ENCODE results near the gene GPC3.

Gene GPC3

DNA sequence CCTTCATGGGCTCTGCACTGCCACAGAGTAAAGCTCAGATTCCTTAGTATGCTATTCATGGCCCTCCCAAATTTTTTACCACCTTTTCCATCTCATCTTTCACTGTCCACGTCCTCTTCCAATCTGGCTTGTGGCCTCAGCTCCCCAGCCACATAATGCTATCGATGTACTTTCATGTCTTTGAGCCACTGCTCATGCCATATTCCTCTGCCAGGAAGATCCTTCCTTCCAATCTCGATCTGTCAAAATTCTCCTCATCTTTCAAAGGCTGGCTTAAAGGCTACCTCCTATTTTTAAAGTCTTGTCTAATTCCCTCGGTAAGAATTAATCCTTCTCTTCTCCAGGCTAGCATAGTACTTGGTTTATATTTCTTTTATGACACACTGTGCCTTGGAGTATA lies 336.8 kb downstream of the GPC3 start:
- no peak overlapping the region for H3K4me3 ChIP-seq (ENCODE audit: low read depth, low read length)
- in situ Hi-C loops (cut with HindIII; ENCODE audit: low sequenced_read_pairs): no loop called here
- DNase-seq (ENCODE audit: low read depth, low spot score): no peak
- TF ChIP-seq, protein P1, sequence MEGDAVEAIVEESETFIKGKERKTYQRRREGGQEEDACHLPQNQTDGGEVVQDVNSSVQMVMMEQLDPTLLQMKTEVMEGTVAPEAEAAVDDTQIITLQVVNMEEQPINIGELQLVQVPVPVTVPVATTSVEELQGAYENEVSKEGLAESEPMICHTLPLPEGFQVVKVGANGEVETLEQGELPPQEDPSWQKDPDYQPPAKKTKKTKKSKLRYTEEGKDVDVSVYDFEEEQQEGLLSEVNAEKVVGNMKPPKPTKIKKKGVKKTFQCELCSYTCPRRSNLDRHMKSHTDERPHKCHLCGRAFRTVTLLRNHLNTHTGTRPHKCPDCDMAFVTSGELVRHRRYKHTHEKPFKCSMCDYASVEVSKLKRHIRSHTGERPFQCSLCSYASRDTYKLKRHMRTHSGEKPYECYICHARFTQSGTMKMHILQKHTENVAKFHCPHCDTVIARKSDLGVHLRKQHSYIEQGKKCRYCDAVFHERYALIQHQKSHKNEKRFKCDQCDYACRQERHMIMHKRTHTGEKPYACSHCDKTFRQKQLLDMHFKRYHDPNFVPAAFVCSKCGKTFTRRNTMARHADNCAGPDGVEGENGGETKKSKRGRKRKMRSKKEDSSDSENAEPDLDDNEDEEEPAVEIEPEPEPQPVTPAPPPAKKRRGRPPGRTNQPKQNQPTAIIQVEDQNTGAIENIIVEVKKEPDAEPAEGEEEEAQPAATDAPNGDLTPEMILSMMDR (IDR thresholded peaks at IDR 0.05; ENCODE audit: low read depth, low read length): no peak

- TF ChIP-seq, protein P1 (IDR thresholded peaks at IDR 0.05; ENCODE audit: low read depth, low read length): no peak
- DNase-seq (ENCODE audit: low read depth, low spot score): no peak
- in situ Hi-C loops (cut with HindIII; ENCODE audit: low sequenced_read_pairs): no loop called here
- H3K4me3 ChIP-seq (ENCODE audit: low read depth, low read length): no peak overlapping the region
These were observed 338.7 kb downstream of the GPC3 start for GRCh38 chrX:133646719-133647116.

GRCh38 chrX:133645977-133646718 lies 339.2 kb downstream of the GPC3 start:
- in situ Hi-C loops (cut with HindIII; ENCODE audit: low sequenced_read_pairs): no loop called here
- DNase-seq (ENCODE audit: low read depth, low spot score): peak; percentile 54
- no peak overlapping the region for H3K4me3 ChIP-seq (ENCODE audit: low read depth, low read length)
- TF ChIP-seq, protein P1 (IDR thresholded peaks at IDR 0.05; ENCODE audit: low read depth, low read length): no peak

DNA sequence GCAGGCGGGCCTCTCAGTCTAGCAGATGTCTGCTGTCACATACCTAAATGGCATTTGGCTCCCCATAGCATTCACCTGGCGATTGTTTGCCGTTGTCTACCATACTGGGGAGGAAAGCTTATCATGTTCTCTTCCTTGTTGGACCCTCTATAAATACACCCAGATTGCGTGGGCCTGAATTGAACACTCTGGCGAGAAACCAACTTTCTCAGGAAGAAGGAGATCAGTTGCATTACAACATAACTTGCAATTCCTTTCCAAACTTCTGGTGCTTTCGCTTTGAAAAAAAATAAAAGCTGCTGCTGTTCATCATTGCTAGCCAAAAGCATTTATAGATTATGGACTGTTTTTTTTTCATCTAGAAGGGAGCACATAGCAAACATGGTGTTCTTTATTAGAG lies 340.1 kb downstream of the GPC3 start:
- TF ChIP-seq, protein P1 (IDR thresholded peaks at IDR 0.05; ENCODE audit: low read depth, low read length): no peak
- H3K4me3 ChIP-seq (ENCODE audit: low read depth, low read length): no peak overlapping the region
- in situ Hi-C loops (cut with HindIII; ENCODE audit: low sequenced_read_pairs): no loop called here
- DNase-seq (ENCODE audit: low read depth, low spot score): no peak

DNA sequence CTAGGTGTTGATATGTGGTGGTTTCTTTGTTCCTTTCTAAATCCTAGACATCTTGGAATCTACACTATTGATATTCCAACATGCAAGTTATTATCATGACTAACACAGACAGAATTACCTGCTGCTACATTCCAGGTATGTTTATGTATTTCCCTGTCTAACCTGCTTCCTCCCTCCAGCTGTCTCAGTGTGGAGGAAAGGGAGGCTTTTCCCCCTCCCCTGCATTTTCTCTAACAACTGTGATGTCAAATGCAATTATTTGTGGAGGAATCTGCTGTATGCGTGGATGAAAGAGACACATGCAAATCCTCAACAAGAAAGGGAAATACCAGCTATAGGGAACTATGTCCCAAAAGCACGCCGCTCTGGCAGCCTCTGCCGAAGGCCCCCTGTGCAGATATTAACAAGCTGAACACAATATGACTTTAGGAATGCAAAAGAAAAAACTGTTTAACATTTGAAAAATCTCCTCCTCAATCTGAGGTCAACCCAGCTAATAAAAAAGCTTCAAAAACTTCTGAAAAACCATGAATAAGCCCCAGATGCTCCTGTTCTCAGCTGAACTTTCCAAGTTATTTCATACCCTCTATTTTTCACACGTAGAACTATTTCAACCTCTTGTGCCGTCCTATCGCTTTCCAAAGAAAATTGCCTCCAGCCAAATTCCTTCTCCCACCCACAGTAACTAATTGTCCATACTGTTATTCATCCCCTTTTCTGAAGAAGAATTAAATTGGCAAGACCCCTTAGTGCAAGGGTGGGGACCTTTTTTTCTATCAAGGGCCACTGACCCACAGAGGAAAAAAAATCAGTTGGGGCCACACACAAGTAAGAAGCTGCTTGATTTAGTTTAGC lies 345.0 kb downstream of the GPC3 start:
- peak; percentile 39 for DNase-seq (ENCODE audit: low read depth, low spot score)
- no peak overlapping the region for H3K4me3 ChIP-seq (ENCODE audit: low read depth, low read length)
- TF ChIP-seq, protein P1 (IDR thresholded peaks at IDR 0.05; ENCODE audit: low read depth, low read length): no peak
- in situ Hi-C loops (cut with HindIII; ENCODE audit: low sequenced_read_pairs): no loop called here

DNA sequence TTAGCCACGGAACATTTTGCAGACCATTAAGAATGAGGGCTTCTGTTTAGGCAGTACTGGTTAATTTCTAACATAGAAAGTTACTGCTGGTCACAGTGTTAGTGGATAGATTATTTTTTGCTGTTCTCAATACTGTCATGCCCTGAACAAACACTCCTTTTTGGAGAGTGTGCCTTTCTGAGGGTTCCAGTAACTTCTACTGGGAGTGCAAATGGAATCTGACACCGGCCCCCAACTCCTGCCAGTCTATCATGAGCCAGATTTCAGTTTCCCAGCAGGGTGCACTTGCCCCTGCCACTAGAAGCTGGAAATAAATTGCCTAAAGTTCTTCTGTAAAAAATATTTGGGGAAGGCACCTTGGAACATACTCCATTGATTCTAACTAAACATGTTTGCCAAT lies 345.7 kb downstream of the GPC3 start:
- TF ChIP-seq, protein P1 (IDR thresholded peaks at IDR 0.05; ENCODE audit: low read depth, low read length): no peak
- in situ Hi-C loops (cut with HindIII; ENCODE audit: low sequenced_read_pairs): no loop called here
- H3K4me3 ChIP-seq (ENCODE audit: low read depth, low read length): no peak overlapping the region
- DNase-seq (ENCODE audit: low read depth, low spot score): no peak

All from astrocyte of the spinal cord (primary cell).